H1 (cell line): ENCODE measurements around the gene NUB1.

Experiments
- BCL11A ChIP-seq, 2 experiments: IDR thresholded peaks; one replicate each; pipeline ENCODE4 v1.6.1; 2011; ENCODE audit warnings: low read depth in 2 of 2, low read length in 2 of 2, mild to moderate bottlenecking in 2 of 2
- CBX8 ChIP-seq: fragments of 300-800, 300-1000 bp; sonication (generic); IDR thresholded peaks from 2 replicates; pipeline ENCODE4 v1.7.1; 2016; ENCODE audit warnings: low read depth, low read length, borderline replicate concordance
- CEBPB ChIP-seq: IDR thresholded peaks from 2 replicates; pipeline ENCODE4 v1.6.1; 2012; ENCODE audit warnings: low read depth, low read length
- CHD1 ChIP-seq: IDR thresholded peaks from 2 replicates; pipeline ENCODE4 v1.6.1; 2012; ENCODE audit warnings: low read depth, low read length, improper control_type of control experiment
- CTBP2 ChIP-seq: IDR thresholded peaks from 2 replicates; pipeline ENCODE4 v1.7.0; 2011; ENCODE audit warnings: borderline replicate concordance, mild to moderate bottlenecking, moderate library complexity, mixed read lengths, low read length; ENCODE audit not compliant: insufficient read depth, insufficient read length
- EZH2 ChIP-seq: fragments of 200-600 bp; sonication (generic); IDR thresholded peaks from 2 replicates; pipeline ENCODE4 v1.7.1; 2012; ENCODE audit warnings: low read depth, mild to moderate bottlenecking, moderate library complexity, low read length, inconsistent platforms; ENCODE audit not compliant: severe bottlenecking
- JUN ChIP-seq: IDR thresholded peaks from 2 replicates; pipeline ENCODE4 v1.6.1; 2011; ENCODE audit warnings: low read depth, mild to moderate bottlenecking, improper control_type of control experiment, low read length
- MAFK ChIP-seq: IDR thresholded peaks from 2 replicates; pipeline ENCODE4 v1.6.1; 2012; ENCODE audit warnings: low read depth, mild to moderate bottlenecking, improper control_type of control experiment, low read length
- NANOG ChIP-seq: IDR thresholded peaks from 2 replicates; pipeline ENCODE4 v1.6.1; 2011; ENCODE audit warnings: low read length, low read depth, mild to moderate bottlenecking, inconsistent platforms; ENCODE audit not compliant: insufficient read depth, poor library complexity, severe bottlenecking
- TAF1 ChIP-seq: IDR thresholded peaks from 2 replicates; pipeline ENCODE4 v1.6.1; 2011; ENCODE audit warnings: mild to moderate bottlenecking, low read depth, low read length
- YY1 ChIP-seq: IDR thresholded peaks from 2 replicates; pipeline ENCODE4 v1.6.1; 2011; ENCODE audit warnings: low read depth, mild to moderate bottlenecking, low read length
- TF ChIP-seq, protein P1 (sequence below), 3 experiments: IDR thresholded peaks; 1 replicate in 2 of 3; 2 replicates in 1 of 3; pipeline versions ENCODE4 v1.5.1 to v1.6.1; 2011; ENCODE audit warnings: low read length in 3 of 3, mild to moderate bottlenecking in 3 of 3, inconsistent platforms in 2 of 3, low read depth in 1 of 3, moderate library complexity in 1 of 3; ENCODE audit not compliant: insufficient read depth in 1 of 3; ENCODE audit errors: control extremely low read depth in 1 of 3
- TF ChIP-seq, protein P2 (sequence below): IDR thresholded peaks from 2 replicates; pipeline ENCODE4 v1.6.1; 2012; ENCODE audit warnings: inconsistent platforms

DNA sequence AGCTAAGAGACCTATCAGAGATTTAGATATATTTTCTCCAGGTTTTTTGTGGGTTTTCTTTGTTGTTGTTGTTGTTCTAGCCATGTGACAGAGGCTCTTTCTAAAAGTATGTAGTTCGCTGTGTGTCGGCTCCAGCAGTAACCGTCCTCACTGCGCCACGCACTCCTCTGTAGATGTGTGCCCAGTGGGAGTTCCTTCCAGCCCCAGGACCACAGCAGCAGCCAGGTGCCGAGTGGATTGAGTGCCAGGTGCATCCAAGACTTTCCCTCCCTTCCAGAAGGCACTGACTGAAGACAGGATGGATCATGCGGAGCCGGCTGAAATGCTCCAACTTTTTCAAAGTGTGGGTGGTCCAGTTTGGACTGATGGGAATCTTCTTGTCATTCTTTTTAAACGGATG is 36.4 kb downstream of the NUB1 start:
- TF ChIP-seq, protein P1, sequence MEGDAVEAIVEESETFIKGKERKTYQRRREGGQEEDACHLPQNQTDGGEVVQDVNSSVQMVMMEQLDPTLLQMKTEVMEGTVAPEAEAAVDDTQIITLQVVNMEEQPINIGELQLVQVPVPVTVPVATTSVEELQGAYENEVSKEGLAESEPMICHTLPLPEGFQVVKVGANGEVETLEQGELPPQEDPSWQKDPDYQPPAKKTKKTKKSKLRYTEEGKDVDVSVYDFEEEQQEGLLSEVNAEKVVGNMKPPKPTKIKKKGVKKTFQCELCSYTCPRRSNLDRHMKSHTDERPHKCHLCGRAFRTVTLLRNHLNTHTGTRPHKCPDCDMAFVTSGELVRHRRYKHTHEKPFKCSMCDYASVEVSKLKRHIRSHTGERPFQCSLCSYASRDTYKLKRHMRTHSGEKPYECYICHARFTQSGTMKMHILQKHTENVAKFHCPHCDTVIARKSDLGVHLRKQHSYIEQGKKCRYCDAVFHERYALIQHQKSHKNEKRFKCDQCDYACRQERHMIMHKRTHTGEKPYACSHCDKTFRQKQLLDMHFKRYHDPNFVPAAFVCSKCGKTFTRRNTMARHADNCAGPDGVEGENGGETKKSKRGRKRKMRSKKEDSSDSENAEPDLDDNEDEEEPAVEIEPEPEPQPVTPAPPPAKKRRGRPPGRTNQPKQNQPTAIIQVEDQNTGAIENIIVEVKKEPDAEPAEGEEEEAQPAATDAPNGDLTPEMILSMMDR (IDR thresholded peaks at IDR 0.05; ENCODE audit: control extremely low read depth in 1 of 3, insufficient read depth in 1 of 3, low read depth in 1 of 3, low read length in 3 of 3), result no peak
- TF ChIP-seq BCL11A (IDR thresholded peaks at IDR 0.05; ENCODE audit: low read depth in 2 of 2, low read length in 2 of 2) (no peak), EZH2 (no peak), TAF1 (no peak), CHD1 (no peak), NANOG (no peak), JUN (no peak), CTBP2 (no peak), YY1 (no peak), CBX8 (no peak), CEBPB (no peak), MAFK (no peak)
- TF ChIP-seq, protein P2, sequence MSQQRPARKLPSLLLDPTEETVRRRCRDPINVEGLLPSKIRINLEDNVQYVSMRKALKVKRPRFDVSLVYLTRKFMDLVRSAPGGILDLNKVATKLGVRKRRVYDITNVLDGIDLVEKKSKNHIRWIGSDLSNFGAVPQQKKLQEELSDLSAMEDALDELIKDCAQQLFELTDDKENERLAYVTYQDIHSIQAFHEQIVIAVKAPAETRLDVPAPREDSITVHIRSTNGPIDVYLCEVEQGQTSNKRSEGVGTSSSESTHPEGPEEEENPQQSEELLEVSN, result no peak
